HepG2 (cell line): Measurements from ENCODE around the gene SIRPB2. TPM values are rescaled to one million over a fixed set of nuclear protein-coding genes. Genes with fewer than 3 reads are reported as not detected.

Experiments
- ATAC-seq: fragments of 200-7000 bp; cut with Tn5 transposase; 3 replicates; pipeline ENCODE4 v1.9.1; 2020; ENCODE audit warnings: mild to moderate bottlenecking, moderate library complexity
- BruUV-seq: library from RNA; stranded (reverse); fragments of 400-500 nt; replicated peaks from 2 replicates; lab custom pipeline; 2021; lab: Mats Ljungman, UMichigan
- CTCF ChIA-PET: fragments of 300-600 bp; formaldehyde crosslinking; extraction: SDS; loops from one replicate; lab custom pipeline; 2021; ENCODE audit warnings: low total read pairs, inconsistent platforms, low intra/inter-chr PET ratio; lab: Yijun Ruan, JAX
- POLR2A ChIA-PET: fragments of 350-600 bp; sonication (Branson Sonifier 250); formaldehyde crosslinking; loops from one replicate; lab custom pipeline; 2020; ENCODE audit warnings: antibody characterized with exemption, inconsistent platforms; lab: Yijun Ruan, JAX
- DNase-seq: peaks from one replicate; pipeline ENCODE4 v3.0.0-alpha.2; 2015; ENCODE audit warnings: low spot score
- FAIRE-seq: peaks from 3 replicates; lab custom pipeline; 2011; peaks lifted over from hg19 to GRCh38; lab: Jason Lieb, UNC
- H2AFZ ChIP-seq: one replicate; pipeline ENCODE4 v1.6.1; 2011; ENCODE audit warnings: low read length, inconsistent platforms
- H3K27ac ChIP-seq: fragments of 300-600 bp; 3 replicates; pipeline ENCODE4 v1.8.0; 2011; ENCODE audit warnings: mixed run types, mild to moderate bottlenecking, mixed read lengths, low read length, inconsistent platforms; ENCODE audit not compliant: insufficient read depth; ENCODE audit errors: extremely low read length
- H3K27me3 ChIP-seq, 2 experiments: fragments of 200-600 bp in 1 of 2; 2 replicates in 1 of 2; 3 replicates in 1 of 2; pipeline versions ENCODE4 v1.6.0 to v1.8.0; 2011; ENCODE audit warnings: low read length in 2 of 2, mild to moderate bottlenecking in 2 of 2, moderate library complexity in 2 of 2, inconsistent platforms in 1 of 2; ENCODE audit not compliant: insufficient read depth in 2 of 2, control insufficient read depth in 1 of 2
- H3K36me3 ChIP-seq, 2 experiments: fragments of 200-600 bp in 1 of 2; replicated peaks in 1 of 2; 2 replicates in 1 of 2; 3 replicates in 1 of 2; pipeline versions ENCODE4 v1.5.1 to v1.8.0; 2011; ENCODE audit warnings: low read length in 2 of 2, inconsistent platforms in 1 of 2; ENCODE audit not compliant: insufficient read depth in 2 of 2, control insufficient read depth in 1 of 2
- H3K4me1 ChIP-seq: 2 replicates; pipeline ENCODE4 v1.5.1; 2012; ENCODE audit warnings: low read length, inconsistent platforms; ENCODE audit not compliant: insufficient read depth
- H3K4me2 ChIP-seq: 2 replicates; pipeline ENCODE4 v1.6.0; 2011; ENCODE audit warnings: low read depth, low read length, inconsistent platforms
- H3K4me3 ChIP-seq, 3 experiments: fragments of 200-600 bp in 1 of 3; sonication (generic), shearing (Covaris generic) in 1 of 3; replicated peaks in 1 of 3; 2 replicates each; pipeline ENCODE4 v1.5.1; 2011 to 2016; ENCODE audit warnings: low read length in 3 of 3, inconsistent platforms in 2 of 3, low read depth in 2 of 3, mild to moderate bottlenecking in 2 of 3, control low read depth in 1 of 3, mixed read lengths in 1 of 3; ENCODE audit not compliant: insufficient read depth in 1 of 3
- H3K79me2 ChIP-seq: one replicate; pipeline ENCODE4 v1.6.1; 2011; ENCODE audit warnings: low read length, inconsistent platforms; ENCODE audit not compliant: insufficient read depth
- H3K9ac ChIP-seq: 2 replicates; pipeline ENCODE4 v1.6.0; 2011; ENCODE audit warnings: mild to moderate bottlenecking, low read depth, low read length, inconsistent platforms; ENCODE audit not compliant: insufficient read depth
- H3K9me3 ChIP-seq: 2 replicates; pipeline ENCODE4 v1.5.1; 2012; ENCODE audit warnings: mild to moderate bottlenecking, low read length
- H4K20me1 ChIP-seq: 2 replicates; pipeline ENCODE4 v1.6.0; 2011; ENCODE audit warnings: inconsistent platforms, mild to moderate bottlenecking, low read length, moderate library complexity; ENCODE audit not compliant: insufficient read depth
- FOXK1 ChIP-seq: sonication (generic); formaldehyde crosslinking; IDR thresholded peaks from 2 replicates; pipeline ENCODE4 v1.4.0; 2020; ENCODE audit warnings: low read depth, missing genetic modification reagents, borderline replicate concordance
- HMGXB3 ChIP-seq: sonication (generic); formaldehyde crosslinking; IDR thresholded peaks from 2 replicates; pipeline ENCODE4 v1.4.0; 2020; ENCODE audit warnings: missing genetic modification reagents, borderline replicate concordance
- LBX2 ChIP-seq: sonication (generic); formaldehyde crosslinking; IDR thresholded peaks from 2 replicates; pipeline ENCODE4 v1.5.0; 2020; ENCODE audit warnings: missing genetic modification reagents, mild to moderate bottlenecking, borderline replicate concordance
- NFYB ChIP-seq: sonication (generic); formaldehyde crosslinking; IDR thresholded peaks from 2 replicates; pipeline ENCODE4 v1.4.0; 2020; ENCODE audit warnings: missing genetic modification reagents
- POLR2AphosphoS5 ChIP-seq: IDR thresholded peaks from 2 replicates; pipeline ENCODE4 v1.6.1; 2012; ENCODE audit warnings: low read depth, low read length
- REL ChIP-seq: sonication (generic); formaldehyde crosslinking; conservative IDR thresholded peaks from 2 replicates; pipeline ENCODE4 v1.8.0; 2022; ENCODE audit warnings: mild to moderate bottlenecking, missing genetic modification reagents, moderate library complexity
- RXRB ChIP-seq: IDR thresholded peaks from 2 replicates; pipeline ENCODE4 v1.6.1; 2016; ENCODE audit warnings: borderline replicate concordance, missing genetic modification reagents, missing compliant biosample characterization
- TBX3 ChIP-seq: fragments of 450-650 bp; IDR thresholded peaks from 2 replicates; pipeline ENCODE4 v1.6.1; 2017; ENCODE audit warnings: antibody characterized with exemption, mild to moderate bottlenecking, inconsistent platforms, borderline replicate concordance
- ZNF20 ChIP-seq: sonication (generic); formaldehyde crosslinking; IDR thresholded peaks from 2 replicates; pipeline ENCODE4 v1.4.0; 2020; ENCODE audit warnings: mild to moderate bottlenecking, moderate library complexity, missing genetic modification reagents
- ZNF230 ChIP-seq: sonication (generic); formaldehyde crosslinking; IDR thresholded peaks from 2 replicates; pipeline ENCODE4 v1.4.0; 2020; ENCODE audit warnings: mild to moderate bottlenecking, missing genetic modification reagents
- ZNF414 ChIP-seq: sonication (generic); formaldehyde crosslinking; IDR thresholded peaks from 2 replicates; pipeline ENCODE4 v1.5.0; 2020; ENCODE audit warnings: missing genetic modification reagents
- ZNF605 ChIP-seq: sonication (generic); formaldehyde crosslinking; IDR thresholded peaks from 2 replicates; pipeline ENCODE4 v1.8.0; 2022; ENCODE audit warnings: mild to moderate bottlenecking, missing genetic modification reagents
- WGBS: methylation state at CpG from one replicate; pipeline ENCODE4 v1.1.6; 2017; ENCODE audit warnings: low lambda C conversion rate; 5-methylcytosine and 5-hydroxymethylcytosine counted together
- in situ Hi-C: cut with HindIII; loops from 2 replicates; pipeline ENCODE4 v1.10.0; 2017; ENCODE audit warnings: low pct_unique_long_range_greater_than_20kb; ENCODE audit not compliant: extremely low pct_ligation_motif_present
- intact Hi-C: fragments of 100-400 bp; cut with micrococcal nuclease; formaldehyde crosslinking; loops from one replicate; pipeline ENCODE4 v1.10.0; 2022; ENCODE audit not compliant: unreplicated experiment
- polyA plus RNA-seq, 8 experiments: library from polyadenylated mRNA; depleted of rRNA in 3 of 8; stranded (reverse) in 7 of 8; unstranded in 1 of 8; fragments of >200 nt; fragmentation: Illumina TruSeq in 4 of 8; extraction: Trizol in 4 of 8; gene quantifications; 2 replicates each; pipeline versions ENCODE4 v1.2.1 to v1.2.3, GENCODE V29; 2011 to 2016; ENCODE audit warnings: low read depth in 4 of 8, missing spikeins in 1 of 8, mixed read lengths in 1 of 8; ENCODE audit not compliant: insufficient read depth in 1 of 8
- total RNA-seq, 5 experiments: library from RNA; depleted of rRNA; stranded (reverse); fragments of >200 nt; fragmentation: Illumina TruSeq; extraction: Trizol; gene quantifications; 2 replicates each; pipeline ENCODE4 v1.2.3, GENCODE V29; 2016; ENCODE audit warnings: low read depth in 1 of 5

Gene SIRPB2
- total and polyA plus RNA-seq, 2 of the 13 experiments (the other 11 are each of a cell fraction or from before 2014, with no cell fraction given) = not detected

- Histone ChIP-seq H3K4me3 (no peak overlapping the region), H2AFZ (no peak overlapping the region), H3K4me1 (no peaks in the 10 kb centered on the region), H3K9ac (no peak overlapping the region), H3K36me3 (no peaks in the 10 kb centered on the region)
- CTCF ChIA-PET = no interaction called here
- intact Hi-C loops = no loop called here
- POLR2A ChIA-PET = no interaction called here
- in situ Hi-C loops = no loop called here
- no peak for ATAC-seq
- TF ChIP-seq ZNF230 (CRISPR knock-in tag) = no peak
- no peak for TF ChIP-seq TBX3
- TF ChIP-seq NFYB (CRISPR knock-in tag) = no peak
- TF ChIP-seq ZNF414 (CRISPR knock-in tag) = no peak
- TF ChIP-seq RXRB = no peak
- TF ChIP-seq FOXK1 (CRISPR knock-in tag) = no peak
- no peak for TF ChIP-seq HMGXB3 (CRISPR knock-in tag)
- no peak for TF ChIP-seq ZNF20 (CRISPR knock-in tag)
- TF ChIP-seq POLR2AphosphoS5 = no peak
- TF ChIP-seq LBX2 (CRISPR knock-in tag) = no peak
- no peak for TF ChIP-seq REL (CRISPR knock-in tag)
- TF ChIP-seq ZNF605 (CRISPR knock-in tag) = no peak
- TF ChIP-seq, all 625 proteins: peak for 0
- FAIRE-seq (no peak), DNase-seq (no peak)
- Histone ChIP-seq H3K79me2 (no peaks in the 10 kb centered on the region), H3K9me3 (no peaks in the 10 kb centered on the region), H3K27ac (no peak overlapping the region), H3K27me3 (no peaks in the 10 kb centered on the region), H4K20me1 (no peaks in the 10 kb centered on the region), H3K4me2 (no peak overlapping the region)
- no TSS peak for BruUV-seq
- WGBS = 32% methylated on average over 1 of the region's 1 CpG
Observed at GRCh38 chr20:1430004-1430451, 61.2 kb downstream of the SIRPB2 start.
